ENCODE measurements around the gene SPP1. TPM values are rescaled to one million over a fixed set of nuclear protein-coding genes. Genes with fewer than 3 reads are reported as not detected.

The SPP1 gene
- total and polyA plus RNA-seq, 7 donors: 3.0 to 47.8 (median 30.4) TPM

DNA sequence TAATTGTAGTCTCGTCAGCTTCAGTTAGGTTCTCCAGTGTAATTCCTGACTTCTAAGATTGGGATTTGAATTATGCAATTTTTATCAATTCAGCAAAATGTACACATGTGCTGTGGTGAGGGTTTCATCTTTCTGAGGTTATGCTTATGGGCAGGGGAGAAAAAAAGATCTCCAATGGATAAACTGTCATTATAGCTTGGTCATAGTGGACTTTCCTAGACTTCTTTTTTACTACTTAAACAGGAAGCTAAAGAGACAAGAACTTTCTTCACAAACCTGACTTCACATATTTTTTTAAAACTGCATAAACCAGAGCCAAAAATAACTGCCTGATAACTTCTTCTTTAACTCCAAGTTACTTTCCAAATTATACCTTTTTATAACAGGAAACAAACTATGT lies 21.7 kb upstream of the SPP1 start:
- no peak for DNase-seq
- TF ChIP-seq, protein P1, sequence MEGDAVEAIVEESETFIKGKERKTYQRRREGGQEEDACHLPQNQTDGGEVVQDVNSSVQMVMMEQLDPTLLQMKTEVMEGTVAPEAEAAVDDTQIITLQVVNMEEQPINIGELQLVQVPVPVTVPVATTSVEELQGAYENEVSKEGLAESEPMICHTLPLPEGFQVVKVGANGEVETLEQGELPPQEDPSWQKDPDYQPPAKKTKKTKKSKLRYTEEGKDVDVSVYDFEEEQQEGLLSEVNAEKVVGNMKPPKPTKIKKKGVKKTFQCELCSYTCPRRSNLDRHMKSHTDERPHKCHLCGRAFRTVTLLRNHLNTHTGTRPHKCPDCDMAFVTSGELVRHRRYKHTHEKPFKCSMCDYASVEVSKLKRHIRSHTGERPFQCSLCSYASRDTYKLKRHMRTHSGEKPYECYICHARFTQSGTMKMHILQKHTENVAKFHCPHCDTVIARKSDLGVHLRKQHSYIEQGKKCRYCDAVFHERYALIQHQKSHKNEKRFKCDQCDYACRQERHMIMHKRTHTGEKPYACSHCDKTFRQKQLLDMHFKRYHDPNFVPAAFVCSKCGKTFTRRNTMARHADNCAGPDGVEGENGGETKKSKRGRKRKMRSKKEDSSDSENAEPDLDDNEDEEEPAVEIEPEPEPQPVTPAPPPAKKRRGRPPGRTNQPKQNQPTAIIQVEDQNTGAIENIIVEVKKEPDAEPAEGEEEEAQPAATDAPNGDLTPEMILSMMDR (IDR thresholded peaks at IDR 0.05): no peak
- TF ChIP-seq POLR2AphosphoS5 (IDR thresholded peaks at IDR 0.05) (no peak), POLR2A (IDR thresholded peaks at IDR 0.05) (no peak), EP300 (IDR thresholded peaks at IDR 0.05) (no peak)
- Histone ChIP-seq H3K9me3 (no peaks in the 10 kb centered on the region), H3K4me1 (peaks cover 0 to 8% (median 2%) of the 10 kb centered on the region in 4 donors), H3K27ac (no peak overlapping the region), H3K36me3 (no peaks in the 10 kb centered on the region), H3K27me3 (no peaks in the 10 kb centered on the region), H3K4me3 (no peak overlapping the region)
- intact Hi-C loops (cut with DNase I): no loop called here
- 78 to 84% methylated on average over 1 of the region's 1 CpG for WGBS, 2 donors

DNA sequence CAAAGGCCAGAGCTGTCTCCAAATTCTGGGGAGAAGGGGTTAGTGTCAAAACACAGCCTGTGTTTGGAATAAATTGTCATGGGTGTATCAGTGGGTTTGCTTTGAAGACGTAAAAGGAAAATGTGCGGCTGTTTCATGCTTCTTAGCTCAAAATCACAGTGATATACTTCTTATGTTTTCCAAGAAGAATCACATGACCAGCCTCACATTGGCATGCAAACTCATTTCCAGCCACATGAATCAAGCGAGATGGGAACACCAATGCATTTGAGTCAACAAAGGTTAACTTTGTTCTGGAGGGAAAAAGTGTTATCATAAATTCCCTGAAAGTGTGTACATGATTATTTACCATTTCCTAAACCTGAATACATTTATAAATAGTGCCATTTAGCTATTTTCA lies 19.0 kb upstream of the SPP1 start:
- Histone ChIP-seq H3K4me3 (no peak overlapping the region), H3K4me1 (no peaks in the 10 kb centered on the region), H3K9me3 (no peaks in the 10 kb centered on the region), H3K36me3 (no peaks in the 10 kb centered on the region), H3K27ac (no peak overlapping the region), H3K27me3 (no peaks in the 10 kb centered on the region)
- intact Hi-C loops (cut with DNase I): no loop called here
- DNase-seq: no peak
- TF ChIP-seq POLR2AphosphoS5 (IDR thresholded peaks at IDR 0.05) (no peak), POLR2A (IDR thresholded peaks at IDR 0.05) (no peak), EP300 (IDR thresholded peaks at IDR 0.05) (no peak)
- TF ChIP-seq, protein P1 (IDR thresholded peaks at IDR 0.05): no peak
- WGBS, 2 donors: 79 to 81% methylated on average over 3 of the region's 3 CpGs

DNA sequence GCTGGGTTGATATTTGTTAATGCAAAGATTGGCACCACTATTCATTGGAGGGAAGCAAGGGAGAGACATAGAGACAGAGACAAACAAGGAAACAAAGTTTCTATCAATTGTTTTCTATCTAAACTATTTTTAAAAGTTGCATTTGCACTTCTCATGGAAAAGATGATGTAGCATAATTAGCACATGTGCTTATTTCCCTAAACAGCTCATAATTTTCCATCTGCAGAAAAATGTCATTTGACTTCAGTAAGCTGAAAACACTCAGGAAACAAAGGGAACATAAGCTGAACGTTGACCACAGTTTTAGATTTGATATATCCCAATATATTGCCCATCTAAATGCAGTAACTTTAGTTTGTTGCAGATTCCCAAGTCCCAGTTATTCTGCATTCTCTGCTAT lies 18.5 kb upstream of the SPP1 start:
- H3K9me3 ChIP-seq: no peaks in the 10 kb centered on the region
- WGBS, 2 donors: 45 to 72% methylated on average over 1 of the region's 1 CpG
- DNase-seq: no peak
- TF ChIP-seq EP300 (IDR thresholded peaks at IDR 0.05) (no peak), POLR2AphosphoS5 (IDR thresholded peaks at IDR 0.05) (no peak)
- TF ChIP-seq, protein P1 (IDR thresholded peaks at IDR 0.05): no peak
- intact Hi-C loops (cut with DNase I): no loop called here
- no peak overlapping the region for H3K4me3 ChIP-seq
- H3K27ac ChIP-seq: no peak overlapping the region
- H3K27me3 ChIP-seq: no peaks in the 10 kb centered on the region
- no peaks in the 10 kb centered on the region for H3K36me3 ChIP-seq
- H3K4me1 ChIP-seq: no peaks in the 10 kb centered on the region

DNA sequence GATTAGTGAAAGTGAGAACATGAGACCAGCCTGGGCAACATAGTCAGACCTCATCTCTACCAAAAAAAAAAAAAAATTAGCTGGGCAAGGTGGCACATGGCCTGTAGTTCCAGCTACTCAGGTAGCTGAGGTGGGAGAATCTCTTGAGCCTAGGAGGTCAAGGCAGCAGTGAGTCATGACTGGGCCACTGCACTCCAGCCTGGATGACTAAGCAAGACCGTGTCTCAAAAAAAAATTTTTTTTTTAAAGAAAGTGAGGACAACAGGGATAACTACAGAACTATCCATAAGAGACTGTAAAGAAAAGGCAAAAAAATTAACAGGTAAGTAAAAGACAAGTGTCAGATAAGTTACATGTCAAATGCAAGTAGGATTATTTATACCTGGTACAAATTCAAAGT lies 13.5 kb upstream of the SPP1 start:
- Histone ChIP-seq H3K36me3 (no peaks in the 10 kb centered on the region), H3K27ac (no peak overlapping the region), H3K4me1 (no peaks in the 10 kb centered on the region), H3K27me3 (no peaks in the 10 kb centered on the region), H3K9me3 (no peaks in the 10 kb centered on the region), H3K4me3 (no peak overlapping the region)
- DNase-seq: no peak
- WGBS, 2 donors: 67 to 76% methylated on average over 1 of the region's 1 CpG
- intact Hi-C loops (cut with DNase I): no loop called here
- TF ChIP-seq EP300 (IDR thresholded peaks at IDR 0.05) (no peak), POLR2AphosphoS5 (IDR thresholded peaks at IDR 0.05) (no peak), POLR2A (IDR thresholded peaks at IDR 0.05) (no peak)
- TF ChIP-seq, protein P1 (IDR thresholded peaks at IDR 0.05): no peak

DNA sequence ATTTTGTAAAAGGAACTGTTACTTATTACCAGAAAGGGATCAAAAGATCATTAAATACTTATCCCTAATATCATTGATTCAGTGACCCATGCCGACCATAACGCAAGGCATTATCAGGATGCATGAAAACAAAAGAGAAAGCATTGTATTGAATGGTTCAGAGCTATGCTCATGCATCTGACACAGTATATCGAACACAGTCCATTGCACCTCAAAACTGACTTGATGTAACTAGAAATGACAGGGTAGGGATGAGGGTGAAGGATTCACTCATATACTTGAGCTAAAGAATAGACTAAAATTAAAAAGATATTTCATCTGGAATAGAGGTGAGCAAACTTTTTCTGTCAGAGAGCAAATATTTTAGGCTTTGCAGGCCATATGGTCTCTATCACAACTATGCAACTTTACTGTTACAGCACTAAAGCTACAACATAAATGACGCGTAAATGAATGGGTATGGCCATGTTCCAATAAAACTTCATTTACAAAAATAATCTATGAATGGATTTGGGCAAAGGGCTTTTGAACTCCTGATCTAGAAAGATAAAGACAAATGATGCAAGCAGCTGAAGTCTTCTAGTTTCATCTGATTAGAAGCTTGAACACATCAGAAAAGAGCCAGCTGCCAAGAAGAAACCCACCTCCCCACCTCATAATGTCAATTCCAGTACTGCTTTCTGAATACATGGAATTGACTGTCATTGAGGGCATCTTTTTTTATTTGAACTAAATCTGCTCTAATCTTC lies 12.9 kb upstream of the SPP1 start:
- no peak for TF ChIP-seq EP300 (IDR thresholded peaks at IDR 0.05)
- TF ChIP-seq, protein P1 (IDR thresholded peaks at IDR 0.05): no peak
- DNase-seq: no peak
- WGBS, 2 donors: 79 to 82% methylated on average over 5 of the region's 5 CpGs
- H3K27me3 ChIP-seq: no peaks in the 10 kb centered on the region
- H3K4me3 ChIP-seq: no peak overlapping the region
- intact Hi-C loops (cut with DNase I): no loop called here
- no peaks in the 10 kb centered on the region for H3K4me1 ChIP-seq
- no peaks in the 10 kb centered on the region for H3K36me3 ChIP-seq
- no peaks in the 10 kb centered on the region for H3K9me3 ChIP-seq
- H3K27ac ChIP-seq: no peak overlapping the region

All from sigmoid colon (tissue), 7 donors.